Mucosa of stomach (tissue), 1 donor: ENCODE measurements around the gene RGS4.

Source experiments
- H3K27me3 ChIP-seq: one replicate; pipeline ENCODE4 v1.7.0; 2013; ENCODE audit warnings: mild to moderate bottlenecking, low read length; ENCODE audit not compliant: control insufficient read depth, insufficient read depth
- H3K36me3 ChIP-seq: one replicate; pipeline ENCODE4 v1.7.0; 2013; ENCODE audit warnings: low read length; ENCODE audit not compliant: control insufficient read depth, insufficient read depth
- H3K4me1 ChIP-seq: one replicate; pipeline ENCODE4 v1.7.0; 2013; ENCODE audit warnings: mild to moderate bottlenecking, low read length; ENCODE audit not compliant: control insufficient read depth, insufficient read depth
- H3K4me3 ChIP-seq: one replicate; pipeline ENCODE4 v1.7.0; 2013; ENCODE audit warnings: low read length
- H3K9ac ChIP-seq: one replicate; pipeline ENCODE4 v1.7.0; 2013; ENCODE audit warnings: mild to moderate bottlenecking, low read length, moderate library complexity
- H3K9me3 ChIP-seq: one replicate; pipeline ENCODE4 v1.7.0; 2013; ENCODE audit warnings: mild to moderate bottlenecking, low read length, moderate library complexity; ENCODE audit not compliant: control insufficient read depth
- donor health status: Pancreatic carcinoma.

RGS4 gene

DNA sequence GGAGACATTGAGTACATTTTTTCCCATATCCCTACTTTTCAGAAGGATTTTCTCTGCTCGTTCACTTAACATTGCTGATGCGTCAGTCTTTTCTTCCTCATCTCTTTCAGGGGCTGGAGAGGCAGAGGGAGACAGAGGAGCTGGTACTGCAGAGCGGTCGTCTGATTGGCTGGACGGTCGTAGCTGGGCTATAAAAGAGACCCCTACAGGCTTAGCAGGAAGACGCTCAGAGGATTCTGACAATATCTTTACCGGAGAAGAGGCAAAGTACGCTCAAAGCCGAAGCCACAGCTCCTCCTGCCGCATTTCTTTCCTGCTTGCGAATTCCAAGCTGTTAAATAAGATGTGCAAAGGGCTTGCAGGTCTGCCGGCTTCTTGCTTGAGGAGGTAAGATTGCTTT, at the start of gene RGS4:
TSS of gene RGS4 (plus strand) at position 220 of the 400 bp plus-strand sequence. CDS start at position 344, 124 bp downstream.
- H3K36me3 ChIP-seq, result no peaks in the 10 kb centered on the region
- peak within 1 kb of the TSS; percentile 18 for H3K4me3 ChIP-seq
- peak within 1 kb of the TSS; percentile 20 for H3K9ac ChIP-seq

DNA sequence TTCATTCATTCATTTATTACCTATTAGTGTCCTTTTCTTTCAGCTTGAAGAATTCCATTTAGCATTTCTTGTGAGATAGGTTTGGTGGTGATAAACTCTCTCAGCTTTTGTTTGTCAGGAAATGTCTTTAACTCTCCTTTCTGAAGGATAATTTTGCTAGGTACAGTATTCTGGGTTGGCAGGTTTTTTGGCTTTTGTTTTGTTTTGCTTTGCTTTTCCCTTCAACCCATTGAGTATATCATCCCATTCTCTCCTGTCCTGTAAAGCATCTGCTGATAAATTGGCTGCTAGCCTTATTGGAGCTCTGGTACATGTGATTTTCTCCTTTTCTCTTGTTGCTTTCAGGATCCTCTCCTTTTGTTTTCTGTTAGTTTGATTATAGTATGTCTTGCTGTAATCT, 47.0 kb upstream of the RGS4 start:
- Histone ChIP-seq H3K4me3 (no peak overlapping the region), H3K9me3 (no peaks in the 10 kb centered on the region), H3K4me1 (no peaks in the 10 kb centered on the region), H3K27me3 (no peaks in the 10 kb centered on the region), H3K9ac (no peak overlapping the region), H3K36me3 (no peaks in the 10 kb centered on the region)

More for the DNA sequence above, at the start of gene RGS4:
- H3K9me3 ChIP-seq, result no peaks in the 10 kb centered on the region
- no peaks in the 10 kb centered on the region for H3K4me1 ChIP-seq
- no peaks in the 10 kb centered on the region for H3K27me3 ChIP-seq

DNA sequence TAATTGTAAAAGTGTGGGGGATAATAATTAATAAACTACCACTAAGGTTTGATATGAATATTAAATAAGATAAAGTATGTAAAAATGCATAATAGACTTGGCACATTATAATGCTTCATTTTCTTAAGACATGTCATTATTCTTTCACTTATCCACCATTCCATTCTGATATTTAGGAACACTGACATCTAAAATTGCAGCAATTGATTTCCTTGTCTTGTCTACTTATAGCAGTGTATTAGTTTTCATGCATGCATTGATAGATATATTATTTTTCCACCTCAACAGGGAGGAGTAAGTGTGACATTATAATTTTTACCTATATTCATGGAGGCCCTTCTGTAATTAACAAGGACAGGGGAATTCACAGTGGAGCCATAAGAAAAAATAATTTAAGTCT, 41.6 kb upstream of the RGS4 start:
- Histone ChIP-seq H3K27me3 (no peaks in the 10 kb centered on the region), H3K4me3 (no peak overlapping the region), H3K9me3 (no peaks in the 10 kb centered on the region), H3K36me3 (no peaks in the 10 kb centered on the region), H3K9ac (no peak overlapping the region), H3K4me1 (no peaks in the 10 kb centered on the region)

DNA sequence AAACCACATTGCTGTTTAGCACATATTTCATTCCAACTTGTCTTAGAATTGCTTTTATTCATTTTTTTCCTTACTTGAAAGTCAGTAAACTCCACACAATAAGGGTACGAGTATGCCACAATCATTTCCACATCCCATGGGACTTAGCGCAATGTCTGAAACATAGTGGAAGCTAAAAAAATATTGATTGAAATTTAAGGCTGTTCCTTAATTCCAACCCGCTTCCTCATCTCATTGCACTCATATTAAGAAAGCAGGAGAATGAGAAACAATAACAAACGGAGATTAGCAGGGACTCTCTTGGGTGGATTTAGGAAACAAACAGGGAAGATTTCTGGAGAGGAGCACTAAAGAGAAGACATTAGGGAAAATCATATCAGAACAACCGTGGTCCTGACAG, 39.3 kb upstream of the RGS4 start:
- Histone ChIP-seq H3K9me3 (no peaks in the 10 kb centered on the region), H3K4me3 (no peak overlapping the region), H3K9ac (no peak overlapping the region), H3K36me3 (no peaks in the 10 kb centered on the region), H3K4me1 (no peaks in the 10 kb centered on the region), H3K27me3 (no peaks in the 10 kb centered on the region)

DNA sequence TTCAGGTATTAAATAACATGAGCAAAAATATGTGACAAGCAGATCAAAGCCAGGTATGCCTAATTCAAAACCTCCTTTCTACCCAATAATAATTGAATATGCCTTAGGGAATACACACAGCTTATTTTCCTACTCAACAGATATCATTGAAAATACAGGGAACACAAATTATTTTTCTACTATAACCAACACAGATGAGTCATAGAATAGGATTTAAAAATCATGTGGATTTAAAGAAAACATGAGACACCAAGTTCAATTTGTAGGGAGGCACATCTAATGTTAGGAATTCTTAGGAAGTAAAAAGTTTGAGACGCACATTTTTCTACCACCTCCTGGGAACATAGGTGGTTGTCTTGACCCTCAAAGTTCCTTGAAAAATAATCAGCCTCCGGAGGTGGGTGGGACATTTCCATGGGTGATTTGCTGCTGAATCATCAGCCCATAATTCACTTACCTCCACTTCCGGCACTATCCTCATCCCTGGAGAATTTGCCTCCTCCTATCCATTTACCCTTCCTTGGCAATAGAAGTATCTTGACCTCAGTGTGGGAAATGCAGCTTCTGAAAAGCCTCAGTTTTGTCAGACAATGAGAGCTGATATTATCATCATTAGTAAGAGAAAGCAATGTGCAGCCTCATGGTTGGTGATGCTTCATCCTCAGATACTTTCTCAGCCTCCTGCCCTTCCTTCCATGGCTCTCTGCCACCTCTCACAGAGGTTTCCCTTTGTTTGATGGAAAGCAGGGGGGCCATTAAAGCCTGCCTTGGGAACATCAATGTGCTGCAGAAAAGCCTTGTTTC, 33.5 kb upstream of the RGS4 start:
- Histone ChIP-seq H3K4me3 (no peak overlapping the region), H3K27me3 (no peaks in the 10 kb centered on the region), H3K36me3 (no peaks in the 10 kb centered on the region), H3K9me3 (no peaks in the 10 kb centered on the region), H3K4me1 (no peaks in the 10 kb centered on the region), H3K9ac (no peak overlapping the region)

DNA sequence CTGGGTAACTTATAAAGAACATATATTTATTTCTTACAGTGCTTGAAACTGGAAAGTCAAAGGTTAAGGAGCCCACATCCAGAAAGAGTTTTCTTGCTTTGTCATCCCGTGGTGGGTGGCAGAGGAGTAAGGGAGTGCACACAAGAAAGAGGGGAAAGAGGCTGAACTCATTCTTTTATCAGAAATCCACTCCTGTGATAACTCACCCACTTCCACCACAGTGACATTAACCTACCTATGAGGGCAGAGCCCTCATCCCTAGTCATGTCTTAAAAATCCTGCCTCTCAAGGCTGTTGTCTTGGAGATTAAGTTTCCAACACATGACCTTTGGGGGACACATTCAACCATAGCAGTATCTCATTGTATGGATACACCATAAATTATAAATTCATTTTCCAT, 32.5 kb upstream of the RGS4 start:
- no peaks in the 10 kb centered on the region for H3K27me3 ChIP-seq
- H3K4me3 ChIP-seq, result no peak overlapping the region
- H3K9ac ChIP-seq, result no peak overlapping the region
- H3K36me3 ChIP-seq, result no peaks in the 10 kb centered on the region
- H3K9me3 ChIP-seq, result no peaks in the 10 kb centered on the region
- H3K4me1 ChIP-seq, result no peaks in the 10 kb centered on the region

DNA sequence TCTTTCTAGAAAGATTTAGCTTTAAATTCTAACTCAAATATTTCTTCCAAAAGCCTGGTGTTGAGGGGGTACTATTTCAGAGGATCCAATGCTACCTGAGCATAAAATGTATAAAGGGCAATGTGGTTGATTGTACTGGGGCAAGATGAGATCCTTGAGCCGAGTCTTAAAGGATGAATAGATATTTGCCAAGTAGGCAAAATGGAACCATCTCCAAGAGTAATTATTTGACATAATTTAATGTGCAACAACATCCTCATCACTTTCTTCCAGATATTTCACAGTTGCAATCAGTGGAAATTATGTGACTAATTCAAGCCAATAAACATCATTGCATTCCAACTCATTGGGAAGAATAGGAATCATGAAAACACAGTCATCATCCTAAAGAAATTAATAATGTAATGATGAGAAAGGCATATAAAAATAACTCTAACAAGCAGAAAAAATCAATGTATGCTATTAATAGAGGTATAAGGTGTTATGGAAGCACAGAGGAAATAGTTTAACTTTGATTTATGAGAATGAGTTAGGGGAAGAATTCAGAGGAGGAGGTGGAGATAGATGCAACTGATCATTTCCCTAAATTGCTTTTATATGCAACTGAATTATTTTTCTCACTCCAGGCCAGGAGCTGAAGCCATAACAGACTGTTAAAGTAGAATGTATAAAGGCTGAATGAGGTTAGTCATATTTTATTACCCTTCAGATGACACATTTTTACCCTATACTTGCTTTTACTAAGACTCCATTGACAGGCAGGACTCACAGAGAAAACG, 30.0 kb upstream of the RGS4 start:
- Histone ChIP-seq H3K4me3 (no peak overlapping the region), H3K27me3 (no peaks in the 10 kb centered on the region), H3K4me1 (no peaks in the 10 kb centered on the region), H3K9me3 (no peaks in the 10 kb centered on the region), H3K9ac (no peak overlapping the region), H3K36me3 (no peaks in the 10 kb centered on the region)

DNA sequence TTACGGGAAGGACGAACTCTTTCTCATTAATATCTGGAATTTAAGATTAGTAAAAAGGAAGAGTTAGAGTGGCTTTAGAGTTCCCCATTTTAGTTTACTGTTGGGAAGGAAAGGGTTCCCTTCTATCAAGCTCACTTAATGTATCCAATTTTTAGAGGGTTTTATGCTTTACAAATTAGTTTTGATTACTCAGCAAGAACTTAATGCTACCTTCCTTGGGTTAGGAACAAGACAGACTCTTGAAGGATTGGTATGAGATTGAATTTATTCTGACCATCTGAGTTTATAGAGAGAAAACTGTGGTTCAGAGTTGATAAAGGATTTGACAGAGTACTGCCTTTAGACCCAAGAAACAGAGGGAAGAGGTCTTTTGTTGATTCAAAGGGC, 29.5 kb upstream of the RGS4 start:
- Histone ChIP-seq H3K4me1 (no peaks in the 10 kb centered on the region), H3K4me3 (no peak overlapping the region), H3K9me3 (no peaks in the 10 kb centered on the region)

DNA sequence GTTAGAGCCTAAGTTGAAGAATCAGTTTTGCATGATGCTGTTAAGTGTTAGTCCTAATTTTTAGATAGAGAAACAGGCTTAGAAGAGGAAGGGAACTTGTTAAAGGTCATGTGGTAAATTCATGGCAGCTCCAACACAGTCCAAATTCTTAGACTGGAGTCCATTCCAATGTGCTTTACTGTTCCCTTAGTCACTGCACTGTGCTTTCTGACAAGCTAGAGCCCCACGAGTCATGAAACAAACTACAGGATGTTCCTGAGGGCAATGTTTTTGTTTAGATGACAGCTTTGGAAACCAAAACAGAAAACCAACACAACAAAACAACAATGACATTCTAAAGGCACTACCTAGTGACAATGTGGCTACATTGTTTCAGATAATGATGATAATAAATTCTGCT, 23.1 kb upstream of the RGS4 start:
- Histone ChIP-seq H3K4me1 (no peaks in the 10 kb centered on the region), H3K9me3 (no peaks in the 10 kb centered on the region), H3K36me3 (no peaks in the 10 kb centered on the region), H3K4me3 (no peak overlapping the region), H3K27me3 (no peaks in the 10 kb centered on the region), H3K9ac (no peak overlapping the region)

More for the DNA sequence above, 29.5 kb upstream of the RGS4 start:
- no peaks in the 10 kb centered on the region for H3K27me3 ChIP-seq
- no peak overlapping the region for H3K9ac ChIP-seq
- no peaks in the 10 kb centered on the region for H3K36me3 ChIP-seq

DNA sequence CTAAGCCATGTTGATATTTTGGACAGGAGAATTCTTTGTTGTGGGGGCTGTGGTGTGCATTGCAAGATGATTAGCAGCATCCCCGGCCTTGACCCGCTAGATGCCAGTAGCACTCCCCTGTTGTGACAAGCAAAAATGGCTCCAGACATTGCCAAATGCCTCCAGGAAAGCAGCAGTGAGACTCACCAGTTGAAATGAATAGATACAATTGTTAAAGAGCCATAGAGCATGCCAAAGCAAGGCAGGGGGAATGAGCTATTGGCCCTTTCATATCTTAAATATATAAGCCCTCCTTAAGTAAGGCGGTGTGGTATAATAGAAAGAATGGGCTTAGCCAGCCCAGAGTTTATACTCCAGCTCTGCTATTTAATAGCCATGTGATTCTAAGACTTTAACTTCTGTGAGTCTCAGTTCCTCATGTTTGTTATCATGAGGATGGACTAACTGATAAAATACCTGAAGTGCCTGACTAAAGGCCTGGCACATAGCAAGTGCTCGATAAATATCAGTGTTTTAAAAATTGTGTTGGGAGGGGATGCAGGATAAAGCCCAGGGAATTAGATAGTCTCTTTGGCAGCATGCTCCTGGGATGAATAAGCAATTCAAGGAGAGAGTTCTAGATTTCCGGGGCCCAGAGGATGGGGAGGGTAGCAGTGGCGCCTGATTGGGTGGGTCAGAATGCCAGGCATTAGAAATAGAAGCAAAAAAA, 21.1 kb upstream of the RGS4 start:
- Histone ChIP-seq H3K4me3 (no peak overlapping the region), H3K4me1 (no peaks in the 10 kb centered on the region), H3K9me3 (no peaks in the 10 kb centered on the region), H3K36me3 (no peaks in the 10 kb centered on the region), H3K27me3 (no peaks in the 10 kb centered on the region), H3K9ac (no peak overlapping the region)

DNA sequence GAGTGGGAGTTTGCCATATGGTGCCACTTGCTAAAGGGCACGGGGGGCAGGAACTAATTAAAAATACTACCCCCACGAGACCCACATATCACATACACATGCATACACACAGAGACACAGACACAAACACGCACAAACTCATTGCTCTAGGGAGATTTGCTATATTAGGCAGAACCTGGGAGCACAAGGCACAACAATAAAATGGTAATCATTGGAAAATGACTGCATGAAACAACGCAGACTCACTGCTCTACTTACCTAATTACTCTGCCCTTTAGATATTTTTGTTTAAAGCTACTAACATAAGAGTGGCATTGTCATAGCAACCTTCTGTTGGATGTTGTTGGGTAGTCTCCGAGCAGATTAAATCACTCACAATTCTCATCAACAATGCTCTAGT, 20.3 kb upstream of the RGS4 start:
- H3K36me3 ChIP-seq, result no peaks in the 10 kb centered on the region
- H3K9me3 ChIP-seq, result no peaks in the 10 kb centered on the region
- no peak overlapping the region for H3K9ac ChIP-seq
- no peak overlapping the region for H3K4me3 ChIP-seq
- H3K4me1 ChIP-seq, result no peaks in the 10 kb centered on the region
- H3K27me3 ChIP-seq, result no peaks in the 10 kb centered on the region

DNA sequence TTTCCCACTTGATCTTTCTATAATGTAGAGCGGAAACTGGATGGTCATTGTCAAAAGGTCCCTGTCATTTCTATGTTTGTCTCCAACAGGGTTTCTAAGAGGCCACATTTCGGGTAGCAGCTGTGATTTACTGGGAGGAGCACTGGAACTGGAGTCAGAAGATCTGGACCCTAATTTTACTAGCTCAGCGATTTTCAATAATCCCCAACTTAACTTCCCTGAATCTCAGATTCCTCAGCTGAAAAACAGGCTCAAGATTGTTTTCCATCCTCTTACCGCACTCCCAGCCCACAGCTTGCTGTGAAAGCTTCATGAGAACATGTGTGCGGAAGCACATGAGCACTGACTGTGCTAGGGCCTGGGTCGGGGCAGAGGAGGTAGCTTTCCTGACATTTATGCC, 19.9 kb upstream of the RGS4 start:
- no peaks in the 10 kb centered on the region for H3K36me3 ChIP-seq
- H3K4me1 ChIP-seq, result no peaks in the 10 kb centered on the region
- H3K4me3 ChIP-seq, result no peak overlapping the region
- no peak overlapping the region for H3K9ac ChIP-seq
- no peaks in the 10 kb centered on the region for H3K27me3 ChIP-seq
- H3K9me3 ChIP-seq, result no peaks in the 10 kb centered on the region
